Subcutaneous abdominal adipose tissue (tissue), 5 donors: ENCODE measurements around the gene LGALS9C.
"Not testable (repeated sequence)": the region's sequence is repeated elsewhere in the genome, so short reads cannot be mapped to it uniquely, and the experiment has no call there.

Experiments used
- H3K27ac ChIP-seq: one replicate; pipeline ENCODE4 v1.7.0; 2013; ENCODE audit warnings: low read depth, mild to moderate bottlenecking, inconsistent platforms, low read length, moderate library complexity
- H3K27me3 ChIP-seq, 5 donors: one replicate each; pipeline ENCODE4 v1.7.0; 2013; ENCODE audit warnings: low read length in 5 of 5, inconsistent platforms in 1 of 5; ENCODE audit not compliant: control insufficient read depth in 5 of 5, insufficient read depth in 4 of 5
- H3K36me3 ChIP-seq, 5 donors: one replicate each; pipeline ENCODE4 v1.7.0; 2013; ENCODE audit warnings: low read length in 5 of 5; ENCODE audit not compliant: control insufficient read depth in 5 of 5, insufficient read depth in 5 of 5
- H3K4me1 ChIP-seq, 5 donors: one replicate each; pipeline ENCODE4 v1.7.0; 2013; ENCODE audit warnings: low read length in 5 of 5, mild to moderate bottlenecking in 3 of 5, moderate library complexity in 1 of 5; ENCODE audit not compliant: control insufficient read depth in 5 of 5, insufficient read depth in 5 of 5
- H3K4me3 ChIP-seq, 5 donors: one replicate each; pipeline ENCODE4 v1.7.0; 2013; ENCODE audit warnings: low read length in 5 of 5, low read depth in 1 of 5
- H3K9ac ChIP-seq, 5 donors: one replicate each; pipeline ENCODE4 v1.7.0; 2013; ENCODE audit warnings: low read length in 5 of 5, mild to moderate bottlenecking in 4 of 5, moderate library complexity in 3 of 5
- H3K9me3 ChIP-seq, 5 donors: one replicate each; pipeline ENCODE4 v1.7.0; 2013; ENCODE audit warnings: low read length in 5 of 5; ENCODE audit not compliant: control insufficient read depth in 5 of 5
- donor health status: healthy.
- donor health status: healthy.
- donor health status: healthy.
- donor health status: healthy.
- donor health status: healthy.

Gene LGALS9C

GRCh38 chr17:18459035-18459434 is 17.6 kb upstream of the LGALS9C start:
- H3K4me3 ChIP-seq, H3K9ac ChIP-seq, H3K9me3 ChIP-seq, H3K36me3 ChIP-seq, H3K27ac ChIP-seq, H3K27me3 ChIP-seq, H3K4me1 ChIP-seq: not testable (repeated sequence)

- H3K4me3 ChIP-seq, H3K4me1 ChIP-seq, H3K27ac ChIP-seq, H3K36me3 ChIP-seq, H3K9me3 ChIP-seq, H3K27me3 ChIP-seq, H3K9ac ChIP-seq: not testable (repeated sequence)
These were observed 12.6 kb upstream of the LGALS9C start for GRCh38 chr17:18463831-18464502.

GRCh38 chr17:18466250-18466983 is 10.2 kb upstream of the LGALS9C start:
- H3K9ac ChIP-seq, H3K9me3 ChIP-seq, H3K36me3 ChIP-seq, H3K4me3 ChIP-seq, H3K27ac ChIP-seq, H3K4me1 ChIP-seq, H3K27me3 ChIP-seq: not testable (repeated sequence)

- H3K27me3 ChIP-seq, H3K4me3 ChIP-seq, H3K36me3 ChIP-seq, H3K27ac ChIP-seq, H3K9ac ChIP-seq, H3K4me1 ChIP-seq, H3K9me3 ChIP-seq: not testable (repeated sequence)
These were observed 9.6 kb upstream of the LGALS9C start for GRCh38 chr17:18467001-18467400.

GRCh38 chr17:18468472-18469171 is 8.0 kb upstream of the LGALS9C start:
- not testable (repeated sequence) for H3K9me3 ChIP-seq, H3K9ac ChIP-seq, H3K36me3 ChIP-seq, H3K4me1 ChIP-seq, H3K27me3 ChIP-seq, H3K27ac ChIP-seq, H3K4me3 ChIP-seq

GRCh38 chr17:18469837-18470236 is 6.8 kb upstream of the LGALS9C start:
- H3K9me3 ChIP-seq, H3K4me1 ChIP-seq: not testable (repeated sequence)

GRCh38 chr17:18470345-18470930 is 6.2 kb upstream of the LGALS9C start:
- not testable (repeated sequence) for H3K9me3 ChIP-seq, H3K4me3 ChIP-seq, H3K4me1 ChIP-seq, H3K27ac ChIP-seq, H3K36me3 ChIP-seq, H3K27me3 ChIP-seq, H3K9ac ChIP-seq

More at GRCh38 chr17:18469837-18470236, 6.8 kb upstream of the LGALS9C start:
- H3K27me3 ChIP-seq, H3K9ac ChIP-seq, H3K27ac ChIP-seq, H3K36me3 ChIP-seq, H3K4me3 ChIP-seq: not testable (repeated sequence)

GRCh38 chr17:18473967-18474366 is 2.6 kb upstream of the LGALS9C start:
- H3K9ac ChIP-seq, H3K27ac ChIP-seq, H3K9me3 ChIP-seq, H3K27me3 ChIP-seq, H3K4me3 ChIP-seq, H3K4me1 ChIP-seq, H3K36me3 ChIP-seq: not testable (repeated sequence)

GRCh38 chr17:18474754-18475153 is 1.8 kb upstream of the LGALS9C start:
- not testable (repeated sequence) for H3K36me3 ChIP-seq, H3K9ac ChIP-seq, H3K27me3 ChIP-seq, H3K9me3 ChIP-seq, H3K27ac ChIP-seq, H3K4me1 ChIP-seq, H3K4me3 ChIP-seq

- H3K36me3 ChIP-seq, H3K4me1 ChIP-seq, H3K9ac ChIP-seq, H3K27ac ChIP-seq, H3K9me3 ChIP-seq, H3K27me3 ChIP-seq, H3K4me3 ChIP-seq: not testable (repeated sequence)
These were observed 778 bp downstream of the LGALS9C start for GRCh38 chr17:18477367-18477766.
